GM23338 (cell line): Measurements from ENCODE around the gene PRIMPOL. TPM values are rescaled to one million over a fixed set of nuclear protein-coding genes. Genes with fewer than 3 reads are reported as not detected.

Experiments
- ATAC-seq: fragments of 200-7000 bp; cut with Tn5 transposase; 3 replicates; pipeline ENCODE4 v1.9.1; 2020
- DNase-seq: peaks from one replicate; pipeline ENCODE4 v3.0.0-alpha.2; 2015; ENCODE audit warnings: low spot score
- H2AFZ ChIP-seq: fragments of 200-600 bp; sonication (generic); 2 replicates; pipeline ENCODE4 v1.8.0; 2016; ENCODE audit warnings: antibody characterized with exemption, mild to moderate bottlenecking, moderate library complexity
- H3F3A ChIP-seq: fragments of 200-600 bp; sonication (generic); replicated peaks from 2 replicates; pipeline ENCODE4 v1.8.0; 2017; ENCODE audit warnings: antibody characterized with exemption, mixed run types, low read depth
- H3K27ac ChIP-seq: fragments of 200-600 bp; sonication (generic); 2 replicates; pipeline ENCODE4 v1.6.1; 2016; ENCODE audit warnings: low read depth
- H3K27me3 ChIP-seq: fragments of 200-600 bp; sonication (generic); 2 replicates; pipeline ENCODE4 v1.8.0; 2016; ENCODE audit warnings: mild to moderate bottlenecking, mixed run types, moderate library complexity; ENCODE audit not compliant: insufficient read depth
- H3K36me3 ChIP-seq: fragments of 200-600 bp; sonication (generic); 2 replicates; pipeline ENCODE4 v1.8.0; 2016; ENCODE audit warnings: mild to moderate bottlenecking; ENCODE audit not compliant: insufficient read depth
- H3K4me1 ChIP-seq: fragments of 200-600 bp; sonication (generic); 2 replicates; pipeline ENCODE4 v1.8.0; 2016; ENCODE audit warnings: mild to moderate bottlenecking, moderate library complexity; ENCODE audit not compliant: insufficient read depth
- H3K4me2 ChIP-seq: fragments of 200-600 bp; sonication (generic); 2 replicates; pipeline ENCODE4 v1.7.1; 2017; ENCODE audit warnings: mixed run types
- H3K4me3 ChIP-seq: fragments of 200-600 bp; sonication (generic); 2 replicates; pipeline ENCODE4 v1.6.1; 2016; ENCODE audit warnings: mixed run types
- H3K79me2 ChIP-seq: fragments of 200-600 bp; sonication (generic); replicated peaks from 2 replicates; pipeline ENCODE4 v1.8.0; 2017; ENCODE audit warnings: mild to moderate bottlenecking; ENCODE audit not compliant: insufficient read depth
- H3K9me2 ChIP-seq: fragments of 200-600 bp; sonication (generic); 2 replicates; pipeline ENCODE4 v1.8.0; 2017; ENCODE audit not compliant: insufficient read depth
- H4K20me1 ChIP-seq: fragments of 200-600 bp; sonication (generic); replicated peaks from 2 replicates; pipeline ENCODE4 v1.8.0; 2017; ENCODE audit warnings: mild to moderate bottlenecking; ENCODE audit not compliant: insufficient read depth
- H3K27ac Mint-ChIP-seq: 2 replicates; pipeline ENCODE4 v1.8.0; 2020; ENCODE audit warnings: inconsistent platforms, mild to moderate bottlenecking, moderate library complexity, mixed read lengths
- H3K27me3 Mint-ChIP-seq: 3 replicates; pipeline ENCODE4 v1.8.0; 2022; ENCODE audit warnings: low read depth, mild to moderate bottlenecking, moderate library complexity, mixed read lengths, inconsistent platforms; ENCODE audit not compliant: insufficient read depth, poor library complexity
- H3K36me3 Mint-ChIP-seq: 3 replicates; pipeline ENCODE4 v1.8.0; 2021; ENCODE audit warnings: low read depth, mild to moderate bottlenecking, inconsistent platforms, moderate library complexity, mixed read lengths
- H3K4me1 Mint-ChIP-seq: 3 replicates; pipeline ENCODE4 v1.8.0; 2020; ENCODE audit warnings: mild to moderate bottlenecking, inconsistent platforms, mixed read lengths
- H3K4me3 Mint-ChIP-seq: 3 replicates; pipeline ENCODE4 v1.8.0; 2021; ENCODE audit warnings: moderate library complexity, mild to moderate bottlenecking, inconsistent platforms, mixed read lengths
- H3K9me3 Mint-ChIP-seq: 3 replicates; pipeline ENCODE4 v1.8.0; 2020; ENCODE audit warnings: moderate library complexity, mild to moderate bottlenecking, inconsistent platforms, mixed read lengths
- CREB1 ChIP-seq: fragments of 250-450 bp; sonication (Bioruptor Pico); IDR thresholded peaks from 2 replicates; pipeline ENCODE4 v1.5.0; 2020; ENCODE audit warnings: low read depth, mild to moderate bottlenecking, moderate library complexity
- EZH2phosphoT487 ChIP-seq: fragments of 200-600 bp; sonication (generic); IDR thresholded peaks from one replicate; pipeline ENCODE4 v1.8.1; 2018; ENCODE audit warnings: antibody characterized with exemption; ENCODE audit not compliant: unreplicated experiment
- JUNB ChIP-seq: IDR thresholded peaks from one replicate; pipeline ENCODE4 v1.6.1; 2016; ENCODE audit warnings: antibody characterized with exemption; ENCODE audit not compliant: unreplicated experiment
- NANOG ChIP-seq: IDR thresholded peaks from 2 replicates; pipeline ENCODE4 v1.6.1; 2016; ENCODE audit warnings: antibody characterized with exemption, borderline replicate concordance
- POLR2AphosphoS5 ChIP-seq: IDR thresholded peaks from 2 replicates; pipeline ENCODE4 v1.6.1; 2016; ENCODE audit warnings: antibody characterized with exemption, low read depth
- STAT1 ChIP-seq: IDR thresholded peaks from one replicate; pipeline ENCODE4 v1.6.1; 2016; ENCODE audit warnings: antibody characterized with exemption; ENCODE audit not compliant: unreplicated experiment
- ZNF331 ChIP-seq: fragments of 250-450 bp; sonication (Bioruptor Pico); IDR thresholded peaks from 2 replicates; pipeline ENCODE4 v1.5.0; 2020; ENCODE audit warnings: low read depth, mild to moderate bottlenecking, moderate library complexity
- polyA plus RNA-seq: library from polyadenylated mRNA; unstranded; fragments of >200 nt; fragmentation: Nextera tagmentation; extraction: Ambion mirVana; gene quantifications from 2 replicates; pipeline ENCODE4 v1.2.1, GENCODE V29; 2016
- total RNA-seq: library from RNA; depleted of rRNA; stranded (reverse); fragments of >200 nt; shearing (Covaris generic); gene quantifications from 2 replicates; pipeline ENCODE4 v1.2.3, GENCODE V29; 2014
- TF ChIP-seq, protein P1 (sequence below): IDR thresholded peaks from one replicate; pipeline ENCODE4 v1.6.1; 2018; ENCODE audit warnings: antibody characterized with exemption; ENCODE audit not compliant: unreplicated experiment
- TF ChIP-seq, protein P2 (sequence below): fragments of 250-450 bp; sonication (Bioruptor Pico); IDR thresholded peaks from 2 replicates; pipeline ENCODE4 v1.5.0; 2020; ENCODE audit warnings: mild to moderate bottlenecking, moderate library complexity
- TF ChIP-seq, protein P3 (sequence below): IDR thresholded peaks from 2 replicates; pipeline ENCODE4 v1.6.1; 2016; ENCODE audit warnings: antibody characterized with exemption

Gene PRIMPOL
- total and polyA plus RNA-seq, 2 experiments from 2014 or later, result 3.5 to 9.6 TPM

DNA sequence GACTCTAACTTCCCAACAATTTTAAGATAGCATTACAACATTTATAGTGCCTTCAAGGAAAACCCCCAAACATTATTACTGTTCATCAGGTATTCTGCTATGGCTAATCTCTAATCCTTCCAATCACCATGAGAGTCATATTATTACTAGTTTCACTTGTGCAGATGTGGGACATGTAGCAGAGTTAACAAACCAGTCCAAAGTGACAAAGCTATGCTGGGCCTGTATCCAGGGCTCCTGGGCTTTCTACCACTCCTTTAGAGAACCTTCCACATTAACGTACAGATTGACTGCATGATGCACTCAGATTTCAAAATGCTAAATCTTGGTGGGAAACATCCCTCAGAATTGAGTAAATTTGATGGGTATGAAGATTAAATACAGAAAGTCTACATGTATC is 16.7 kb upstream of the PRIMPOL start:
- ATAC-seq (no peak), DNase-seq (no peak)
- no peak overlapping the region for H3K27ac Mint-ChIP-seq
- H3K9me2 ChIP-seq, result no peaks in the 10 kb centered on the region
- peaks cover 32% of the 10 kb centered on the region for H3K79me2 ChIP-seq
- no peaks in the 10 kb centered on the region for H3K27me3 ChIP-seq
- H3K36me3 ChIP-seq, result peaks cover 29% of the 10 kb centered on the region
- no peaks in the 10 kb centered on the region for H3F3A ChIP-seq
- no peaks in the 10 kb centered on the region for H3K4me1 ChIP-seq
- no peaks in the 10 kb centered on the region for H3K27me3 Mint-ChIP-seq
- no peaks in the 10 kb centered on the region for H3K9me3 Mint-ChIP-seq
- H3K4me3 Mint-ChIP-seq, result no peak overlapping the region
- H3K4me1 Mint-ChIP-seq, result peaks cover 12% of the 10 kb centered on the region
- TF ChIP-seq JUNB, result no peak
- no peak for TF ChIP-seq POLR2AphosphoS5
- TF ChIP-seq, protein P1, sequence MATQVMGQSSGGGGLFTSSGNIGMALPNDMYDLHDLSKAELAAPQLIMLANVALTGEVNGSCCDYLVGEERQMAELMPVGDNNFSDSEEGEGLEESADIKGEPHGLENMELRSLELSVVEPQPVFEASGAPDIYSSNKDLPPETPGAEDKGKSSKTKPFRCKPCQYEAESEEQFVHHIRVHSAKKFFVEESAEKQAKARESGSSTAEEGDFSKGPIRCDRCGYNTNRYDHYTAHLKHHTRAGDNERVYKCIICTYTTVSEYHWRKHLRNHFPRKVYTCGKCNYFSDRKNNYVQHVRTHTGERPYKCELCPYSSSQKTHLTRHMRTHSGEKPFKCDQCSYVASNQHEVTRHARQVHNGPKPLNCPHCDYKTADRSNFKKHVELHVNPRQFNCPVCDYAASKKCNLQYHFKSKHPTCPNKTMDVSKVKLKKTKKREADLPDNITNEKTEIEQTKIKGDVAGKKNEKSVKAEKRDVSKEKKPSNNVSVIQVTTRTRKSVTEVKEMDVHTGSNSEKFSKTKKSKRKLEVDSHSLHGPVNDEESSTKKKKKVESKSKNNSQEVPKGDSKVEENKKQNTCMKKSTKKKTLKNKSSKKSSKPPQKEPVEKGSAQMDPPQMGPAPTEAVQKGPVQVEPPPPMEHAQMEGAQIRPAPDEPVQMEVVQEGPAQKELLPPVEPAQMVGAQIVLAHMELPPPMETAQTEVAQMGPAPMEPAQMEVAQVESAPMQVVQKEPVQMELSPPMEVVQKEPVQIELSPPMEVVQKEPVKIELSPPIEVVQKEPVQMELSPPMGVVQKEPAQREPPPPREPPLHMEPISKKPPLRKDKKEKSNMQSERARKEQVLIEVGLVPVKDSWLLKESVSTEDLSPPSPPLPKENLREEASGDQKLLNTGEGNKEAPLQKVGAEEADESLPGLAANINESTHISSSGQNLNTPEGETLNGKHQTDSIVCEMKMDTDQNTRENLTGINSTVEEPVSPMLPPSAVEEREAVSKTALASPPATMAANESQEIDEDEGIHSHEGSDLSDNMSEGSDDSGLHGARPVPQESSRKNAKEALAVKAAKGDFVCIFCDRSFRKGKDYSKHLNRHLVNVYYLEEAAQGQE, result no peak
- no peak for TF ChIP-seq STAT1
- TF ChIP-seq, protein P2, sequence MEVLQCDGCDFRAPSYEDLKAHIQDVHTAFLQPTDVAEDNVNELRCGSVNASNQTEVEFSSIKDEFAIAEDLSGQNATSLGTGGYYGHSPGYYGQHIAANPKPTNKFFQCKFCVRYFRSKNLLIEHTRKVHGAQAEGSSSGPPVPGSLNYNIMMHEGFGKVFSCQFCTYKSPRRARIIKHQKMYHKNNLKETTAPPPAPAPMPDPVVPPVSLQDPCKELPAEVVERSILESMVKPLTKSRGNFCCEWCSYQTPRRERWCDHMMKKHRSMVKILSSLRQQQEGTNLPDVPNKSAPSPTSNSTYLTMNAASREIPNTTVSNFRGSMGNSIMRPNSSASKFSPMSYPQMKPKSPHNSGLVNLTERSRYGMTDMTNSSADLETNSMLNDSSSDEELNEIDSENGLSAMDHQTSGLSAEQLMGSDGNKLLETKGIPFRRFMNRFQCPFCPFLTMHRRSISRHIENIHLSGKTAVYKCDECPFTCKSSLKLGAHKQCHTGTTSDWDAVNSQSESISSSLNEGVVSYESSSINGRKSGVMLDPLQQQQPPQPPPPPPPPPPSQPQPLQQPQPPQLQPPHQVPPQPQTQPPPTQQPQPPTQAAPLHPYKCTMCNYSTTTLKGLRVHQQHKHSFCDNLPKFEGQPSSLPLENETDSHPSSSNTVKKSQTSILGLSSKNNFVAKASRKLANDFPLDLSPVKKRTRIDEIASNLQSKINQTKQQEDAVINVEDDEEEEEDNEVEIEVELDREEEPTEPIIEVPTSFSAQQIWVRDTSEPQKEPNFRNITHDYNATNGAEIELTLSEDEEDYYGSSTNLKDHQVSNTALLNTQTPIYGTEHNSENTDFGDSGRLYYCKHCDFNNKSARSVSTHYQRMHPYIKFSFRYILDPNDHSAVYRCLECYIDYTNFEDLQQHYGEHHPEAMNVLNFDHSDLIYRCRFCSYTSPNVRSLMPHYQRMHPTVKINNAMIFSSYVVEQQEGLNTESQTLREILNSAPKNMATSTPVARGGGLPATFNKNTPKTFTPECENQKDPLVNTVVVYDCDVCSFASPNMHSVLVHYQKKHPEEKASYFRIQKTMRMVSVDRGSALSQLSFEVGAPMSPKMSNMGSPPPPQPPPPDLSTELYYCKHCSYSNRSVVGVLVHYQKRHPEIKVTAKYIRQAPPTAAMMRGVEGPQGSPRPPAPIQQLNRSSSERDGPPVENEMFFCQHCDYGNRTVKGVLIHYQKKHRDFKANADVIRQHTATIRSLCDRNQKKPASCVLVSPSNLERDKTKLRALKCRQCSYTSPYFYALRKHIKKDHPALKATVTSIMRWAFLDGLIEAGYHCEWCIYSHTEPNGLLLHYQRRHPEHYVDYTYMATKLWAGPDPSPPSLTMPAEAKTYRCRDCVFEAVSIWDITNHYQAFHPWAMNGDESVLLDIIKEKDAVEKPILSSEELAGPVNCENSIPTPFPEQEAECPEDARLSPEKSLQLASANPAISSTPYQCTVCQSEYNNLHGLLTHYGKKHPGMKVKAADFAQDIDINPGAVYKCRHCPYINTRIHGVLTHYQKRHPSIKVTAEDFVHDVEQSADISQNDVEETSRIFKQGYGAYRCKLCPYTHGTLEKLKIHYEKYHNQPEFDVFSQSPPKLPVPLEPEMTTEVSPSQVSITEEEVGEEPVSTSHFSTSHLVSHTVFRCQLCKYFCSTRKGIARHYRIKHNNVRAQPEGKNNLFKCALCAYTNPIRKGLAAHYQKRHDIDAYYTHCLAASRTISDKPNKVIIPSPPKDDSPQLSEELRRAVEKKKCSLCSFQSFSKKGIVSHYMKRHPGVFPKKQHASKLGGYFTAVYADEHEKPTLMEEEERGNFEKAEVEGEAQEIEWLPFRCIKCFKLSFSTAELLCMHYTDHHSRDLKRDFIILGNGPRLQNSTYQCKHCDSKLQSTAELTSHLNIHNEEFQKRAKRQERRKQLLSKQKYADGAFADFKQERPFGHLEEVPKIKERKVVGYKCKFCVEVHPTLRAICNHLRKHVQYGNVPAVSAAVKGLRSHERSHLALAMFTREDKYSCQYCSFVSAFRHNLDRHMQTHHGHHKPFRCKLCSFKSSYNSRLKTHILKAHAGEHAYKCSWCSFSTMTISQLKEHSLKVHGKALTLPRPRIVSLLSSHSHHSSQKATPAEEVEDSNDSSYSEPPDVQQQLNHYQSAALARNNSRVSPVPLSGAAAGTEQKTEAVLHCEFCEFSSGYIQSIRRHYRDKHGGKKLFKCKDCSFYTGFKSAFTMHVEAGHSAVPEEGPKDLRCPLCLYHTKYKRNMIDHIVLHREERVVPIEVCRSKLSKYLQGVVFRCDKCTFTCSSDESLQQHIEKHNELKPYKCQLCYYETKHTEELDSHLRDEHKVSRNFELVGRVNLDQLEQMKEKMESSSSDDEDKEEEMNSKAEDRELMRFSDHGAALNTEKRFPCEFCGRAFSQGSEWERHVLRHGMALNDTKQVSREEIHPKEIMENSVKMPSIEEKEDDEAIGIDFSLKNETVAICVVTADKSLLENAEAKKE (CRISPR knock-in tag), result no peak
- TF ChIP-seq NANOG, result no peak
- TF ChIP-seq, protein P3, sequence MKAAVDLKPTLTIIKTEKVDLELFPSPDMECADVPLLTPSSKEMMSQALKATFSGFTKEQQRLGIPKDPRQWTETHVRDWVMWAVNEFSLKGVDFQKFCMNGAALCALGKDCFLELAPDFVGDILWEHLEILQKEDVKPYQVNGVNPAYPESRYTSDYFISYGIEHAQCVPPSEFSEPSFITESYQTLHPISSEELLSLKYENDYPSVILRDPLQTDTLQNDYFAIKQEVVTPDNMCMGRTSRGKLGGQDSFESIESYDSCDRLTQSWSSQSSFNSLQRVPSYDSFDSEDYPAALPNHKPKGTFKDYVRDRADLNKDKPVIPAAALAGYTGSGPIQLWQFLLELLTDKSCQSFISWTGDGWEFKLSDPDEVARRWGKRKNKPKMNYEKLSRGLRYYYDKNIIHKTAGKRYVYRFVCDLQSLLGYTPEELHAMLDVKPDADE, result no peak
- TF ChIP-seq EZH2phosphoT487, result no peak
- no peak for TF ChIP-seq CREB1
- TF ChIP-seq ZNF331 (CRISPR knock-in tag), result no peak
- no peak overlapping the region for H3K4me3 ChIP-seq
- H3K27ac ChIP-seq, result no peak overlapping the region
- H3K36me3 Mint-ChIP-seq, result peaks cover 86% of the 10 kb centered on the region
- H2AFZ ChIP-seq, result no peak overlapping the region
- H3K4me2 ChIP-seq, result no peak overlapping the region
- H4K20me1 ChIP-seq, result peaks cover 3% of the 10 kb centered on the region
